GM18861 (cell line): ENCODE results near the gene LYRM4.

ENCODE experiments used
- ATAC-seq: cut with Tn5 transposase; IDR thresholded peaks from one replicate; pipeline ENCODE4 v1.9.1; 2021; ENCODE audit not compliant: unreplicated experiment

Gene LYRM4

GRCh38 chr6:5059036-5059896, 201.5 kb downstream of the LYRM4 start:
- no peak for ATAC-seq
